Ishikawa (cell line): Measurements from ENCODE around the gene MRAP.

Experiments
- CEBPB ChIP-seq: IDR thresholded peaks from 2 replicates; pipeline ENCODE4 v1.6.1; 2012
- CREB1 ChIP-seq: IDR thresholded peaks from 2 replicates; pipeline ENCODE4 v1.6.1; 2012; ENCODE audit warnings: low read depth
- EGR1 ChIP-seq: IDR thresholded peaks from 2 replicates; pipeline ENCODE4 v1.6.1; 2012
- EP300 ChIP-seq: IDR thresholded peaks from 2 replicates; pipeline ENCODE4 v1.6.1; 2012; ENCODE audit warnings: borderline replicate concordance
- FOXM1 ChIP-seq: IDR thresholded peaks from 2 replicates; pipeline ENCODE4 v1.6.1; 2012; ENCODE audit warnings: low read depth, borderline replicate concordance
- NFIC ChIP-seq: IDR thresholded peaks from 2 replicates; pipeline ENCODE4 v1.6.1; 2012
- RAD21 ChIP-seq: IDR thresholded peaks from 2 replicates; pipeline ENCODE4 v1.6.1; 2012; ENCODE audit warnings: low read depth
- TAF1 ChIP-seq: IDR thresholded peaks from 2 replicates; pipeline ENCODE4 v1.6.1; 2012; ENCODE audit warnings: low read depth, mild to moderate bottlenecking
- TCF12 ChIP-seq: IDR thresholded peaks from 2 replicates; pipeline ENCODE4 v1.6.1; 2012; ENCODE audit warnings: low read depth
- TEAD4 ChIP-seq: IDR thresholded peaks from 2 replicates; pipeline ENCODE4 v1.6.1; 2012
- YY1 ChIP-seq: IDR thresholded peaks from 2 replicates; pipeline ENCODE4 v1.6.1; 2012; ENCODE audit warnings: low read depth
- ZBTB7A ChIP-seq: IDR thresholded peaks from 2 replicates; pipeline ENCODE4 v1.6.1; 2012; ENCODE audit warnings: low read depth
- TF ChIP-seq, protein P1 (sequence below): IDR thresholded peaks from 2 replicates; pipeline ENCODE4 v1.6.1; 2012
- TF ChIP-seq, protein P2 (sequence below): IDR thresholded peaks from 2 replicates; pipeline ENCODE4 v1.6.1; 2012; ENCODE audit warnings: low read depth, mild to moderate bottlenecking
- TF ChIP-seq, protein P3 (sequence below): IDR thresholded peaks from 2 replicates; pipeline ENCODE4 v1.6.1; 2012

MRAP gene

DNA sequence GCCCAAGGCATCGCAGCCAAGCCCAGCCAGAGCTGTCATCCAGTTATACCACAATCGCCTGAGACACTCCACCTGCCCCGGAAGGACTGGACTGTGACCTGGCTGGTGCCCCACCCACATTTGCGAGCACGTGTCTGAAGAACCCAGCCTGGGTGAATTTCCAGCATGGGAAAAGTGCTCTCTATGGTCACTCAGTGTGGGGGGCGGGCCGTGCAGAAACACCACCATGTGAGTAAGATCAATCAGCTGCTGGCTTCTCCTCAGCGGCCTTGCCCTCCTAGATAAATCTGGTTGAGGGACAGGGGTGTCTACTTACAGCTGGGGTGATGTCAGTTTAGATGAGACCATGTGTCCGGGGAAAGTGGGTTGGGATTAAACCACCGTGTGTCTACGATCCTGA, 49.3 kb downstream of the MRAP start:
- TF ChIP-seq ZBTB7A (no peak), NFIC (no peak), TCF12 (no peak), EP300 (no peak), RAD21 (no peak), TEAD4 (no peak), YY1 (no peak), EGR1 (no peak), FOXM1 (no peak), TAF1 (no peak)
- TF ChIP-seq, protein P1, sequence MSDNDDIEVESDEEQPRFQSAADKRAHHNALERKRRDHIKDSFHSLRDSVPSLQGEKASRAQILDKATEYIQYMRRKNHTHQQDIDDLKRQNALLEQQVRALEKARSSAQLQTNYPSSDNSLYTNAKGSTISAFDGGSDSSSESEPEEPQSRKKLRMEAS, result no peak
- TF ChIP-seq, protein P2, sequence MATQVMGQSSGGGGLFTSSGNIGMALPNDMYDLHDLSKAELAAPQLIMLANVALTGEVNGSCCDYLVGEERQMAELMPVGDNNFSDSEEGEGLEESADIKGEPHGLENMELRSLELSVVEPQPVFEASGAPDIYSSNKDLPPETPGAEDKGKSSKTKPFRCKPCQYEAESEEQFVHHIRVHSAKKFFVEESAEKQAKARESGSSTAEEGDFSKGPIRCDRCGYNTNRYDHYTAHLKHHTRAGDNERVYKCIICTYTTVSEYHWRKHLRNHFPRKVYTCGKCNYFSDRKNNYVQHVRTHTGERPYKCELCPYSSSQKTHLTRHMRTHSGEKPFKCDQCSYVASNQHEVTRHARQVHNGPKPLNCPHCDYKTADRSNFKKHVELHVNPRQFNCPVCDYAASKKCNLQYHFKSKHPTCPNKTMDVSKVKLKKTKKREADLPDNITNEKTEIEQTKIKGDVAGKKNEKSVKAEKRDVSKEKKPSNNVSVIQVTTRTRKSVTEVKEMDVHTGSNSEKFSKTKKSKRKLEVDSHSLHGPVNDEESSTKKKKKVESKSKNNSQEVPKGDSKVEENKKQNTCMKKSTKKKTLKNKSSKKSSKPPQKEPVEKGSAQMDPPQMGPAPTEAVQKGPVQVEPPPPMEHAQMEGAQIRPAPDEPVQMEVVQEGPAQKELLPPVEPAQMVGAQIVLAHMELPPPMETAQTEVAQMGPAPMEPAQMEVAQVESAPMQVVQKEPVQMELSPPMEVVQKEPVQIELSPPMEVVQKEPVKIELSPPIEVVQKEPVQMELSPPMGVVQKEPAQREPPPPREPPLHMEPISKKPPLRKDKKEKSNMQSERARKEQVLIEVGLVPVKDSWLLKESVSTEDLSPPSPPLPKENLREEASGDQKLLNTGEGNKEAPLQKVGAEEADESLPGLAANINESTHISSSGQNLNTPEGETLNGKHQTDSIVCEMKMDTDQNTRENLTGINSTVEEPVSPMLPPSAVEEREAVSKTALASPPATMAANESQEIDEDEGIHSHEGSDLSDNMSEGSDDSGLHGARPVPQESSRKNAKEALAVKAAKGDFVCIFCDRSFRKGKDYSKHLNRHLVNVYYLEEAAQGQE, result no peak

GRCh38 chr21:32348604-32349332, 50.1 kb downstream of the MRAP start:
- no peak for TF ChIP-seq YY1
- no peak for TF ChIP-seq TCF12
- TF ChIP-seq FOXM1, result no peak
- TF ChIP-seq, protein P2, result no peak
- TF ChIP-seq ZBTB7A, result no peak
- no peak for TF ChIP-seq CEBPB
- TF ChIP-seq TAF1, result no peak
- TF ChIP-seq, protein P1, result no peak
- TF ChIP-seq CREB1, result no peak

GRCh38 chr21:32349333-32349944, 50.8 kb downstream of the MRAP start:
- no peak for TF ChIP-seq EGR1
- TF ChIP-seq YY1, result no peak
- no peak for TF ChIP-seq TAF1
- TF ChIP-seq RAD21, result no peak
- no peak for TF ChIP-seq ZBTB7A
- TF ChIP-seq, protein P2, result no peak
- TF ChIP-seq, protein P1, result no peak
- no peak for TF ChIP-seq CREB1
- no peak for TF ChIP-seq FOXM1
- no peak for TF ChIP-seq EP300
- TF ChIP-seq TEAD4, result no peak
- no peak for TF ChIP-seq CEBPB
- TF ChIP-seq NFIC, result no peak
- TF ChIP-seq, protein P3, sequence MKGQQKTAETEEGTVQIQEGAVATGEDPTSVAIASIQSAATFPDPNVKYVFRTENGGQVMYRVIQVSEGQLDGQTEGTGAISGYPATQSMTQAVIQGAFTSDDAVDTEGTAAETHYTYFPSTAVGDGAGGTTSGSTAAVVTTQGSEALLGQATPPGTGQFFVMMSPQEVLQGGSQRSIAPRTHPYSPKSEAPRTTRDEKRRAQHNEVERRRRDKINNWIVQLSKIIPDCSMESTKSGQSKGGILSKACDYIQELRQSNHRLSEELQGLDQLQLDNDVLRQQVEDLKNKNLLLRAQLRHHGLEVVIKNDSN, result no peak
- no peak for TF ChIP-seq TCF12

DNA sequence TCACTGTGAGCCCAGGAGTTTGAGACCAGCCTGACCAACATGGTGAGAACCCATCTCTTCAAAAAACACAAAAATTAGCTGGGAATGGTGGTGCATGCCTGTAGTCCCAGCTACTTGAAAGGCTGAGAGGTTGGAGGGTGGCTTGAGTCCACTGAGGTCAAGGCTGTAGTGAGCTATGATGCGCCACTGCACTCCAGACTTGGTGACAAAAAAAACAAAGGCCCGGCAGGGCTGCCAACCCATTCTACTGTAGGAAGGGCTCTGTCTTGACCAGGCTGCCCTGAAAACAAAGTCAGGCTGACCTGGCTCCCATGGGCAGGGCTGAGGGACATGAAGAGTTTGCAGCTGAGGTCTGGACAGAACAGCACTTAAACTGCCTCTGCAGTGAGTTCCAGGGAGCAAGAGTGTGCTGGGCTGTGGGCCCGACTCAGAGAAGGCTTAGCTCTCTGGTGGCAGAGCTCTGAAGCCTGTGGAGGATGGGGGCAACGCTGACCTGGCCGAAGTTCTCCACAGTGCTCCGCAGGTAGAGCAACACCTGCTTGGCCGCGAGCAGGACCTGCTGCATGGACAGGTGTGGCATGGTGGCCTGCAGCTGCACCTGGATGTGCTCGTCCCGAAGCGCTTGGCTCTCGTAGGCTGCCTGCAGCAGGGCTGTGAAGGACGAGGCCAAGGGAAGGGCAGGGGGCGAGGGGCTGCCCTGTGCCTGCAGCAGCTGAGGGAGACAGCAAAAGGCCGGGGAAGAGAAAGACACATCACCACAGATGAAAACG, 51.7 kb downstream of the MRAP start:
- TF ChIP-seq, protein P2, result no peak
- TF ChIP-seq YY1, result no peak
- no peak for TF ChIP-seq TEAD4
- no peak for TF ChIP-seq CREB1
